Effector memory CD4-positive, alpha-beta T cell (primary cell): Measurements from ENCODE around the gene TBXA2R.

Experiments
- DNase-seq, 3 donors: peaks; one replicate each; pipeline ENCODE4 v3.0.0-alpha.2; 2020
- H3K27ac ChIP-seq: 2 replicates; pipeline ENCODE4 v1.7.0; 2013; ENCODE audit warnings: mild to moderate bottlenecking, low read length, moderate library complexity; ENCODE audit not compliant: insufficient read depth, poor library complexity, severe bottlenecking
- H3K27me3 ChIP-seq: replicated peaks from 2 replicates; pipeline ENCODE4 v1.7.0; 2013; ENCODE audit warnings: mild to moderate bottlenecking, low read length; ENCODE audit not compliant: insufficient read depth, control insufficient read depth, poor library complexity, severe bottlenecking
- H3K36me3 ChIP-seq: 2 replicates; pipeline ENCODE4 v1.7.0; 2013; ENCODE audit warnings: mild to moderate bottlenecking, low read length, moderate library complexity; ENCODE audit not compliant: control insufficient read depth, insufficient read depth
- H3K4me1 ChIP-seq: 2 replicates; pipeline ENCODE4 v1.7.0; 2013; ENCODE audit warnings: low read length, mild to moderate bottlenecking; ENCODE audit not compliant: control insufficient read depth, insufficient read depth, poor library complexity, severe bottlenecking
- H3K4me3 ChIP-seq: 2 replicates; pipeline ENCODE4 v1.7.0; 2013; ENCODE audit warnings: low read length, low read depth, mild to moderate bottlenecking; ENCODE audit not compliant: insufficient read depth, poor library complexity, severe bottlenecking
- H3K9me3 ChIP-seq: 2 replicates; pipeline ENCODE4 v1.7.0; 2013; ENCODE audit warnings: mild to moderate bottlenecking, low read length, moderate library complexity; ENCODE audit not compliant: control insufficient read depth

The TBXA2R gene

DNA sequence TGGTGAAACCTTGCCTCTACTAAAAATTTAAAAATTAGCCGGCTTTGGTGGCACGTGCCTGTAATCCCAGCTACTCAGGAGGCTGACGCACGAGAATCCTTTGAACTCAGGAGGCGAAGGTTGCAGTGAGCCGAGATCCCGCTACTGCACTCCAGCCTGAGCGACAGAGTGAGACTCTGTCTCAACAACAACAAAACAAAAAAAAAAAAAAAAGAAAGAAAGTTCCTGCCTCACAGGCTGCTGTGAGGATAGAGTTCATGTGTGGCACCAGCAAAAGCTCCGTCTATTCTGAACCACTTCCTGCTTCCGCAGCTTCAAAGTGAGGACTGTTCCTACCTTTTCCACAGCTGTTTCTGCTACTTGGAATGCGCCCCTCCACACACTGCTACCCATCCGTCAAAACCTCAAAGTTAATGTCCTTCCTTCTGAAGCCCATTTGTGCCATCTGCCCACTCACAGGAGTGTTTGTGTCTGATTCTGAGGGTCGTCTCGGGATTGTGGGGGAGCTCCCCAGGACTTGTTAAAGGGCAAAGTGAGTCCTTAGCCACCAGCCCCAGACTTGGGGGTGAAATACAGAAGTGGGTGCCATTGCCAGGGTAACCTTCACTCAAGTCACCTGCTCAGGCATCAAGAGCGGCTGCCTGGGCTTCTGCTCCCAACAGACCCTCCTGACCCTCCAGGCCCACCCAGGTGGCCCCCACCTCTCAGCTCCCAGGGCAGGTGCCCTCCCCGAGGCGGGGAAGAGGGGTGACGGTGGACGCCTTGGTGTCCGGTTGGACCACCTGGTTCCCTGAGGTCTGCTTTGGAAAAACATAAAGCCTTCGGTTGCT is 52.2 kb downstream of the TBXA2R start:
- DNase-seq: peak in 2 of 3 donors; percentile 36 to 51
- H3K9me3 ChIP-seq: no peaks in the 10 kb centered on the region

GRCh38 chr19:3551792-3552095 is 54.9 kb downstream of the TBXA2R start:
- no peak overlapping the region for H3K27ac ChIP-seq
- no peak for DNase-seq
- peaks cover 32% of the 10 kb centered on the region for H3K4me1 ChIP-seq
- peaks cover 19% of the 10 kb centered on the region for H3K36me3 ChIP-seq
- H3K4me3 ChIP-seq: no peak overlapping the region
- no peaks in the 10 kb centered on the region for H3K9me3 ChIP-seq
- no peaks in the 10 kb centered on the region for H3K27me3 ChIP-seq

More for the DNA sequence above, 52.2 kb downstream of the TBXA2R start:
- Histone ChIP-seq H3K36me3 (no peaks in the 10 kb centered on the region), H3K4me1 (peaks cover 40% of the 10 kb centered on the region), H3K27ac (peak overlapping the region; percentile 78), H3K4me3 (peak overlapping the region; percentile 41), H3K27me3 (no peaks in the 10 kb centered on the region)

- Histone ChIP-seq H3K4me1 (peaks cover 26% of the 10 kb centered on the region), H3K27ac (no peak overlapping the region), H3K9me3 (no peaks in the 10 kb centered on the region), H3K36me3 (peaks cover 20% of the 10 kb centered on the region), H3K4me3 (no peak overlapping the region), H3K27me3 (no peaks in the 10 kb centered on the region)
- no peak for DNase-seq
These were observed 55.5 kb downstream of the TBXA2R start for GRCh38 chr19:3550947-3551791.

DNA sequence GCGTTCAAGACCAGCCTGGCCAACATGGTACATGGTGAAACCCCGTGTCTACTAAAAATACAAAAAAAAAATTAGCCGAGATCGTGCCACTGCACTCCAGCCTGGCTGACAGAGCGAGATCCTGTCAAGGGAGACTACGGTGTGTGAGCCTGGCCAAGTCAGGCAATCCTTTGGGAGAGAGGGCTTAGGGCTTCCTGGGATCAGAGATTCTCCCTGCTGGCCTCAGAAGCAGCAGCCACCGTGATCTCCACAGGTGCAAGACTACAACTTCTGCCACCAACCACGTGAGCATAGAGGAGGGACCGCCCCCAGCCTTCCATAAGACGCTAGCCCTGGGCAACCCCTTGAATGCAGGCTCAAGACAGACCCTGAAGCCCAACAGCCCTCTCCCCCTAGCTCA is 56.9 kb downstream of the TBXA2R start:
- no peak overlapping the region for H3K27ac ChIP-seq
- no peaks in the 10 kb centered on the region for H3K27me3 ChIP-seq
- no peak overlapping the region for H3K4me3 ChIP-seq
- peaks cover 12% of the 10 kb centered on the region for H3K4me1 ChIP-seq
- H3K9me3 ChIP-seq: no peaks in the 10 kb centered on the region
- H3K36me3 ChIP-seq: peaks cover 30% of the 10 kb centered on the region
- no peak for DNase-seq

DNA sequence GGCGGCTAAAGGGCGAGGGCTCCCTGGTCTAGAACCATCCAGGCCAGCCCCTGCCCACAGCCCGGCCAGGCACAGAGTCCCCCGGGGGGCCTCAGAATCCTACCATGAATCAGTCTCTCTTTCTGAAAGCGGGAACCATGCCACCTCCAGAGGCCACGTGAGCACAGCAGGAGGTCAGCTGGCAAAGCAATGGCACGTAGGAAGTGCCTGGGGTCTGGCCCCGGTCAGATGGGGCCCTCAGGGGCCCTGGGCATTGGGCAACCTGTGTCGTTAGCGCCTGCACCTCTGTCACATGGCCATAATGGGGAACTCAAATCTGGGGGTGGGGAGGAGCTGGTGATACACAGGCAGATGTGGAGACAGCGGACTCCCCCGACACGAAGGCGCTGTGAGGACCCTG is 58.1 kb downstream of the TBXA2R start:
- Histone ChIP-seq H3K27ac (no peak overlapping the region), H3K36me3 (peaks cover 36% of the 10 kb centered on the region), H3K9me3 (no peaks in the 10 kb centered on the region), H3K4me3 (no peak overlapping the region), H3K27me3 (no peaks in the 10 kb centered on the region), H3K4me1 (peaks cover 2% of the 10 kb centered on the region)
- DNase-seq: no peak

- no peak for DNase-seq
- Histone ChIP-seq H3K27ac (no peak overlapping the region), H3K36me3 (peaks cover 36% of the 10 kb centered on the region), H3K9me3 (no peaks in the 10 kb centered on the region), H3K4me3 (no peak overlapping the region), H3K4me1 (no peaks in the 10 kb centered on the region), H3K27me3 (no peaks in the 10 kb centered on the region)
These were observed 58.9 kb downstream of the TBXA2R start for GRCh38 chr19:3547767-3548282.

- Histone ChIP-seq H3K27ac (no peak overlapping the region), H3K27me3 (no peaks in the 10 kb centered on the region), H3K4me3 (no peak overlapping the region), H3K9me3 (no peaks in the 10 kb centered on the region), H3K36me3 (peaks cover 36% of the 10 kb centered on the region), H3K4me1 (no peaks in the 10 kb centered on the region)
- DNase-seq: no peak
These were observed 59.4 kb downstream of the TBXA2R start for GRCh38 chr19:3547301-3547731.

GRCh38 chr19:3546119-3546518 is 60.6 kb downstream of the TBXA2R start:
- no peaks in the 10 kb centered on the region for H3K4me1 ChIP-seq
- H3K4me3 ChIP-seq: no peak overlapping the region
- H3K27me3 ChIP-seq: no peaks in the 10 kb centered on the region
- DNase-seq: no peak
- H3K36me3 ChIP-seq: peaks cover 36% of the 10 kb centered on the region
- no peaks in the 10 kb centered on the region for H3K9me3 ChIP-seq
- no peak overlapping the region for H3K27ac ChIP-seq

GRCh38 chr19:3545669-3546034 is 61.0 kb downstream of the TBXA2R start:
- Histone ChIP-seq H3K27ac (no peak overlapping the region), H3K9me3 (no peaks in the 10 kb centered on the region), H3K27me3 (no peaks in the 10 kb centered on the region), H3K4me3 (no peak overlapping the region), H3K36me3 (peaks cover 36% of the 10 kb centered on the region), H3K4me1 (no peaks in the 10 kb centered on the region)
- DNase-seq: no peak
